ENCODE measurements around the gene SLCO2A1. TPM values are rescaled to one million over a fixed set of nuclear protein-coding genes. Genes with fewer than 3 reads are reported as not detected.

Gene SLCO2A1
- total and polyA plus RNA-seq, 2 of the 4 experiments (the other 2 are of a cell fraction), result under 0.01 to 1.5 TPM

- H2BK120ac ChIP-seq (ENCODE audit: low read depth, low read length), result peak overlapping the region; percentile 5; the same call in 1 of the 2 replicates
- no peak overlapping the region for H3K56ac ChIP-seq (ENCODE audit: extremely low read depth, insufficient read depth, low read length)
- H3K9ac ChIP-seq (ENCODE audit: low read depth, low read length), result no peak overlapping the region
- in situ Hi-C loops (cut with MboI; ENCODE audit: low sequenced_read_pairs) (no loop called here), intact Hi-C loops (cut with micrococcal nuclease) (loop anchor here (5.0 kb wide), 1 partner anchor 129 kb away; no protein-coding TSS in a partner anchor), dilution Hi-C loops (cut with HindIII; ENCODE audit: low sequenced_read_pairs, unreplicated experiment) (no loop called here)
- H3K79me1 ChIP-seq (ENCODE audit: low read depth in 1 of 2, low read length in 2 of 2), result no peaks in the 10 kb centered on the region
- no peak overlapping the region for H2BK20ac ChIP-seq (ENCODE audit: low read depth, low read length)
- no peaks in the 10 kb centered on the region for H3K9me3 ChIP-seq (ENCODE audit: control insufficient read depth, insufficient read depth, low read length)
- no peaks in the 10 kb centered on the region for H4K20me1 ChIP-seq (ENCODE audit: insufficient read depth, low read length)
- ChIA-PET POLR2A (ENCODE audit: unreplicated experiment) (no interaction called here), CTCF (no interaction called here)
- H3K14ac ChIP-seq (replicated peaks; ENCODE audit: low read depth, low read length), result no peak overlapping the region
- H2BK15ac ChIP-seq (ENCODE audit: low read depth, low read length), result no peak overlapping the region; the same call in 2 of the 3 replicates
- H3K27me3 ChIP-seq (ENCODE audit: control insufficient read depth, insufficient read depth, low read length), result no peaks in the 10 kb centered on the region; the same call in 1 of the 2 replicates
- peaks cover 33% of the 10 kb centered on the region for H3K9me1 ChIP-seq (ENCODE audit: insufficient read depth, low read length)
- H3K23ac ChIP-seq (ENCODE audit: low read depth, low read length), result no peak overlapping the region
- 70% methylated on average over 3 of the region's 7 CpGs; no CpG with 5 or more reads in 1 of the 2 experiments for WGBS, 2 experiments (ENCODE audit: extremely low coverage in 2 of 2, insufficient read length in 1 of 2)
- H4K91ac ChIP-seq (ENCODE audit: insufficient read depth, low read depth, low read length), result no peak overlapping the region; the same call in 1 of the 2 replicates
- no peak overlapping the region for H2AK9ac ChIP-seq (replicated peaks; ENCODE audit: low read depth, low read length, poor library complexity)
- H4K8ac ChIP-seq (ENCODE audit: low read depth in 2 of 2, low read length in 2 of 2), result no peak overlapping the region
- no peak overlapping the region for H2AK5ac ChIP-seq (ENCODE audit: low read depth, low read length)
- H3K36me3 ChIP-seq (ENCODE audit: control insufficient read depth, insufficient read depth, low read length), result no peaks in the 10 kb centered on the region
- no peak overlapping the region for H2AFZ ChIP-seq (replicated peaks; ENCODE audit: low read length, poor library complexity)
- H4K5ac ChIP-seq (ENCODE audit: low read depth, low read length), result no peak overlapping the region
- no peak for DNase-seq
- H3K18ac ChIP-seq (ENCODE audit: low read depth, low read length), result no peak overlapping the region
- no peak for TF ChIP-seq RAD21 (IDR thresholded peaks at IDR 0.05; ENCODE audit: low read length)
- no peak for TF ChIP-seq NFE2L2 (IDR thresholded peaks at IDR 0.05; ENCODE audit: low read depth, low read length)
- TF ChIP-seq RCOR1 (IDR thresholded peaks at IDR 0.05; ENCODE audit: insufficient replicate concordance, low read length), result no peak
- TF ChIP-seq SMC3 (IDR thresholded peaks at IDR 0.05; ENCODE audit: low read depth, low read length), result no peak
- no peak for TF ChIP-seq RFX5 (IDR thresholded peaks at IDR 0.05; ENCODE audit: low read depth, low read length)
- TF ChIP-seq BHLHE40 (IDR thresholded peaks at IDR 0.05; ENCODE audit: low read depth, low read length), result no peak
- TF ChIP-seq CTCF (conservative IDR thresholded peaks at IDR 0.05; ENCODE audit: low read depth, low read length), result no peak
- no peak for TF ChIP-seq MAFK (IDR thresholded peaks at IDR 0.05; ENCODE audit: low read depth, low read length)
- no peak for TF ChIP-seq CEBPB (IDR thresholded peaks at IDR 0.05; ENCODE audit: low read depth, low read length)
- TF ChIP-seq POLR2A (IDR thresholded peaks at IDR 0.05; ENCODE audit: low read depth, low read length), result no peak
- no peak for TF ChIP-seq CHD1 (IDR thresholded peaks at IDR 0.05; ENCODE audit: low read depth, low read length)
- no peak for TF ChIP-seq ELK1 (IDR thresholded peaks at IDR 0.05; ENCODE audit: borderline replicate concordance, low read depth, low read length)
- TF ChIP-seq MAZ (IDR thresholded peaks at IDR 0.05; ENCODE audit: borderline replicate concordance, low read depth, low read length), result no peak
- no peak overlapping the region for H3K4ac ChIP-seq (ENCODE audit: low read depth, low read length)
- no peak overlapping the region for H3K4me2 ChIP-seq (ENCODE audit: low read depth, low read length)
- no peak overlapping the region for H2BK5ac ChIP-seq (ENCODE audit: low read depth, low read length, poor library complexity, severe bottlenecking)
- H3K27ac ChIP-seq (ENCODE audit: insufficient read depth, low read length), result no peak overlapping the region
- ATAC-seq (ENCODE audit: low read depth), result no peak
- BruUV-seq (replicated peaks), result no TSS peak
- no peak overlapping the region for H3K4me3 ChIP-seq (ENCODE audit: insufficient read depth, low read depth, low read length)
- H3K4me1 ChIP-seq (ENCODE audit: control insufficient read depth, insufficient read depth, low read length), result peaks cover 42% of the 10 kb centered on the region
These were observed 31.7 kb upstream of the SLCO2A1 start for GRCh38 chr3:134061401-134061800.
